Measurements from ENCODE around the gene TMEM198.

Gene TMEM198

DNA sequence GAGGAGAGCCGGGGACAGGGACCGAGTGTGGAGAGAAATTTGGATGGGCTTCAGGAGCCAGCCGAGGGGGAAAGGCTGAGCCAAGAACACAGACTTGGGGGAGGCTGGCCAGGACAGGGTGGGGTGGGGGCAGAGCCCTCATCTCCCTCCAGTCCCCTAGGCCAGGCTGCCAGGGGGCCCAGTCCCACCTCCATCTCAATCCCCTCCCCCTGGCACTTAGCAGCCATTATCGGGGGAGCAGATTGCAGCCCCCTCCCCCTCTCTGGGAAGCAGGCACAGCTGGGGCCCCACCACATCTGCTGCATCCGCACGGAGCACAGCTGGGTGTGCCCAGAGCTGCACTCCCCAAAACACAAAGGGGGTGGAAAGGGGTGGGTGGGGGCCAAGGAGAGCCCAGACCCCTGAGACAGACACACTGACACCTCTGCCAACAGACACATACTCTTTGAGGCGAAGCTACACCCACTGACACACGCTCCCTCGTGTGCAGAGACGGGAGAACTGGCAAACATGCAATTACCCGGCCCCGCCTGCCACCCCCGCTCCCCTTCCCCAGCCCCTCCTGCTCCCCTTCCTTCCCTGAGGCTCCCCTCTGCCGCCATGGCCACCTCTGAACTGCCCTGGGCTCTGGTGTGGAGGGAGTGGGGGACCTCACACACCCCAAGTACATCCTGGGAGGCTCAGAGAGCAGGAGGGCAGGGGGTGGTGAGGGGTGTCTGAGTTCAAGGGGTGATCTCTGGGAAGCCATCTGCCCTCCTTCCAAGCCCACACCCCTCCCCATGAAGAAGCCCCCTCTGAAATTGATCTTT is 34.7 kb upstream of the TMEM198 start:
- DNase-seq (ENCODE audit: low read depth), result no peak

DNA sequence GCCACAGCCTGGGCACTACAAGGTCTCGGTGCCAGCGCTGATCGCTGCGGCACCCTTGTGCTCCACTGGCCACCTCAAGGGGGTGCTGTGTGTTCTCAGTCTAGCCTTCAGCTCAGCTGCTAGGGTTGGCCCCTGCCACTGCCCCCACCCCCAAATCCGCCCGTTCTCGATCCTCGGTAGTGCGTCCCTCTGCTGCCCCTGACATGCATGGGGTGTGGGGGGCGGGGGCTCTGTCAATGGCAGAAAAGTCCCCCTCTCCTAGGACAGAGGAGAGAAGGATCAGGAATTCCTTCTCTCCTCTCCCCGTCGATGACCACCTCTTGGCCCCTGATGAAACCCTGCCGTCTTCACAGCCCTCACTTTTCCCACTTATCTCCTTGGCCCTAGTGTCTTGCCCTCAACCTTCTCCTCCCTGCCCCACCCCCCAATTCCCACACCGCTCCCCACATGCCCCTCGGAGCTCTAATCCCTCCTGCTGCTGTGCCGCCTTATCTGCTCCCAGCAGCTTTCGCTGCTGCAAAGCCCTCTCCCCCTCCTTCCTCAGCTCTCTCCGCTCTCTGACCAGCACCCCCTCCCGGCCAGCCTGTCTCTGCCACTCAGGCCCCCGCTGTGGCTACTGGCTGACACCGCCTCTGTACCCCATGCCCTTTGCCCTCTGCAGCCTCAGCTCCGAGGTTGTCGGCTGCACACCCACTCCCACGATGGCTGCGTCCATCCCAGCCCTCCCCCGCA is 33.9 kb upstream of the TMEM198 start:
- DNase-seq (ENCODE audit: low read depth), result peak; percentile 33

DNA sequence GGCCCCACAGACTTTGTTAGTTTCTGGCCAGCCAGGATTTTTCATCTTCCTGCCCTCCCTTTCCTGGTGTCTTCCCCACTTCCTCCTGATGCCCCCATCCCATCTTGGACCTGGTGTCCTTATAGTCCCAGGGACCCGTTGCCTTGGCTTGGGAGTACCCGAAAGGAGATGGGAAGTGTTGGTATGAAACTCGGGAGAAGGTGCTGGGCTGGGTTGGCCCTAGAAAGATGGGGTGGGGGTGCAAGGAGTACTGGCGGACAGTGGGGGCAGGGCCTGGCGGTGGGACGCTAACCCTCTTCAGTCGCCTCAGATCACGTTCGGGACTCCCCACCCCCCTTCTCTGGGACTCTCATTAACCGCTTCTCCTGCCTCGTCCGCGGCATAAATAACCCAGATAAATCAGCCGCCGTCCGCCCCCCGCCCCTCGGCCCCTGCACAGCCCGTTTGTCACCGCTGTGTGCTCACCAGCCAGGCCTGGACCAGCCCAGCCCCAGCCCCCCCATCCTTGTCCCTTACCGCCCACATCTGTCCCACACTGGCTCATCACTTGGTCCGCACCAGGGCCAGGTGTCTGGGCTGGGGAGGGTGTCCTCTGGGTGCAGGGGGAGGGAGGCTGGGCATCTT is 33.2 kb upstream of the TMEM198 start:
- DNase-seq (ENCODE audit: low read depth), result no peak

DNA sequence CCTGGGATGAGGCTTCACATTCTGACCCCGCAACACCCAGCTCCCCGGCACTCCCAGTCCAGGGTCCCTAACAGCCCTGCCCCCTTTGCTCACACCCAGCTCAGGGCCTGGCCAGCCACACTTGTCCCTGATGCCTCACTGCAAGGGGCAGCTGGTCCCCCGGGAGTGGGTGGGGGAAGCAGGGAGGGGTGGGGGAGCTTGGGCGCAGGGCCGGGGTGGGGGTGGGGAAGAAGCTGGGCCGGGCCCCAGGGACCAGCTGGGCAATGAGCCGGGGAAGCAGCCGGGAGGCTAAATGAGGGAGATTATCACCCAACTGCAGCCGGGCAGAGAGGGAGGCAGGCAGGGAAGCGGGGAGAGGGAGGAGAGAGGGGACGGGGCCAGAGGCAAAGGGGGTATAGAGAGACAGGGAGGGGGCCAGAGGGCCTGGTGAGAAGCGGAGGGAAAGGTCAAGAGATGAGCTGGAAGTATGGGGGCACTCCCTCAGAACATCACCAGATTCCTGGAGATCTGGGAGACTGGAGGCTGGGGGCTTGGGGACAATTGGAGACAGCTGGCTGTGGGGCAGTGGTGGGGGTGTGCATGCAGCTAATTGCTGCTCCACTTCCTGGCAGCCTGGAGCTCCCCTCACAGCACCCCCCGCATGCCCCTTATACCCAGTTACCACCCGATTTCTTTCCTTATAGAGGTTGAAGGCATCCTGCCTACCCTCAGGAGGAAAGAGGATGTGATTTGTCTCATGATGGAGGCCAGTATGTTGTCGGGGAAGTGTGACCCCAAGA is 32.1 kb upstream of the TMEM198 start:
- no peak for DNase-seq (ENCODE audit: low read depth)

DNA sequence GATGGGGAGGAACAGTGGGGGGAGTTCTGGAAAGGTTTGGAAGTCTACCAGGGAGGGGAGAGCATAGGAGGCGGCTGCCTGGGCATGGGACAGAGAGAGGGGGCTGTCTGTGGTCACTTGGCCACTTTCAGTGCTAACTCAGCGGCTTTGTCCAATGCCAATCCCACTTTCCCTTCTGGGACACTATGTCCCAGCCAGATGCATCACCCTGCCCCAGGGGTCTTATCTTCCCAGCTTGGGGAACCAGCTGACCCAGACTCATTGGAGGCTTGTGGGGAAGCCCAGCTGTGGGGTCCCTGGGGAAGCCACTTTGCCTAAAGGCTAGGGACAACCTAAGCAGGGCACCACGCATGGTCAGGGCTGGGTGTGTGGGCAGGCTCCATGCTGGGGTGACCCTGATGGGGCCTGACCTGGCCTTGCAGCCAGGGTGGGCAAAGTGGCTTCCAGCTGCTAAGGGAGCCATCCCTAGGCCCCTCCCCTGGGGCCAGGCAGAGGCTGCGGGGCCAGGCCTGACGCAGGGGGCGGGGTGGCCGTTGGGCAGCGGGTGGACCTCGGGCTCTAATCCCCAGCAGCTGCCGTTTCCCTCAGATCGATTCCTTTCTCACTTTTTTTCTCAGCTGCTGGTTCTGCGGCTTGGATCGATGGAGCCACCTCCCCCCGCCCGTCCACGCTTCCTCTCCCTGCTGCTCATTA is 31.2 kb upstream of the TMEM198 start:
- no peak for DNase-seq (ENCODE audit: low read depth)

DNA sequence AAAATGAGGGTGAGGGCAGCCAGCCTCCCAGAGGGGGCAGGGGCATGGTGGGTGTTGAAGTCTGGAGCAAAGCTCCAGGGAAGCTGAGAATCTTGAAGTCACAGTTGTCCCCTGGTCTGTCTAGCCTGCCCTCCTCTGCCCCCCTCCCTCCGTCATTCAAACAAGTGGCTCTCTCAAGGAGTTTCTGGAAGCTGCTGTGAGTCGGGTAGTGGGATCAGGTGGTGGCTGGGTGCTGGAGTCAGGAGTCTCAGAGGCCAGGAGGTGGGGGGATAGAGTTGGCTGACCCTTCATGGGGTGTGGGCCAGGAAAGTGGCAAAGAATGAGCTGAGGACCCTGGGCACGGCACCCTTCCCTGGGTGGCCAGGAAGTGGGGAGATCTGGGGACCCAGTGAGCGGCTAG is 30.0 kb upstream of the TMEM198 start:
- no peak for DNase-seq (ENCODE audit: low read depth)

DNA sequence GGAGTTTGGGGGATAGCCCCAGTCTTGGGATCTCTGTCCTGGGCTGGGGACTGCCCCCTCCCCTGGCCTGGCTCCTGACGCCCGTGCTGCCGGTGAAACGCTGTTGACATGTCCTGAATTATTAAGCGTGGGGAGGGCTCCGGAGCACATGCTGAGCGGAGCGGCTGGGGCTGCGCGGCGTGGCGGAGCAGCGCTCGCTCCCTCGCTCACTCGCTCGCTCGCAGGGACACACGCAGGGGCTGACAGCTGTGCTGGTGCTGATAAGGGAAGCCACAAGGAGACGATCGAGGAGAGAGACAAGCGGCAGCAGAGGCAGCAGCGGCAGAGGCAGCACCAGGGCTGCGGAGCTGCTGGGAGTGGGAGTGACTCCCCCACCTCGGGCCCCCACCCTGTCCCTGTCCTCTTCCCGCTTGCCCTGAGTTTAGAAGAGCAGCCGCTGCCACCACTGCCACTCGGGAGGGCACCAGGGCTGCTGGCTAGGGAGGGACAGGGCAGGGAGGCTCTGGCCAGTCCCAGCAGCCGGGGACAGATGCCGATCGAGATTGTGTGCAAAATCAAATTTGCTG is 29.5 kb upstream of the TMEM198 start, which contains the start of gene ASIC4:
Gene ASIC4 (plus strand): TSS at position 287 of the 566 bp plus-strand sequence. CDS start 243 bp downstream, at position 530.
- no peak for DNase-seq (ENCODE audit: low read depth)

DNA sequence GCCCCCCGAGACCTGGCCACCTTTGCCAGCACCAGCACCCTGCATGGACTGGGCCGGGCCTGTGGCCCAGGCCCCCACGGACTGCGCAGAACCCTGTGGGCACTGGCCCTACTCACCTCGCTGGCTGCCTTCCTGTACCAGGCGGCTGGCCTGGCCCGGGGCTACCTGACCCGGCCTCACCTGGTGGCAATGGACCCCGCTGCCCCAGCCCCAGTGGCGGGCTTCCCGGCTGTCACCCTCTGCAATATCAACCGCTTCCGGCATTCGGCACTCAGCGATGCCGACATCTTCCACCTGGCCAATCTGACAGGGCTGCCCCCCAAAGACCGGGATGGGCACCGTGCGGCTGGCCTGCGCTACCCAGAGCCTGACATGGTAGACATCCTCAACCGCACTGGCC is 29.0 kb upstream of the TMEM198 start:
- no peak for DNase-seq (ENCODE audit: low read depth)

DNA sequence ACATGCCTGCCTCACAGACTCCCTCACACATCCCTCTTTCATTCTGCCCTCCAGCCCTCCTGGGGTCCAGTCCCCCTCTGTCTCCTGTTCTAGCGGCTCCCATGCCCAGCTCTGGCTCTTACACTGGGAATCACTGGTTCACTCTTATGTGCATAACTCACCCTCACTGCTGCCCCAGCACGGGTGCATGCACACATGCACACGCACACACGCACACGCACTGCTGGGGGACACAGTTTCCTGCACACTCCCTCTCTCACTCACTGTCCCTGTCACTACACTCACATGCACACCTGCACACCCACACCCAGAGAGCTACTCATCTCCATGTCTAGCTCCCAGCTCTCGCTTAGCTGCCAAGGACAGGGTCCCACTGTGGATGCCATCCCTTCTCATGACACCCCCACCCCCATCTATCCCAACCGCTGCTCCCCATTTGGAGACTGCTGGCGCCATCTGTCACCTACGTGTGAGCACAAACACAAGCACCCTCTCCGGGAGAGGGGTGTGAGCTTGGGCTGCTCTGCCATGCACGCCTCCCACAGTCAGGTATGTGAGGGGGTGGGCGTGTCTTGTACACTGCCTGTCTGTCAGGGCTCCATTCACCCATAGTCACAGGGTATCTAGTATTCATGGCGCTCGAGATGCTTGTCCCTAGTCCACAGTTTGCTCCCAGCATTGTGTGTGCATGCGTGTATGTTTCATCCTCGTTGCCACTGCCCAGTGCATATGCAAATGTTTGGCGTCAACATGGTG is 27.8 kb upstream of the TMEM198 start:
- no peak for DNase-seq (ENCODE audit: low read depth)

DNA sequence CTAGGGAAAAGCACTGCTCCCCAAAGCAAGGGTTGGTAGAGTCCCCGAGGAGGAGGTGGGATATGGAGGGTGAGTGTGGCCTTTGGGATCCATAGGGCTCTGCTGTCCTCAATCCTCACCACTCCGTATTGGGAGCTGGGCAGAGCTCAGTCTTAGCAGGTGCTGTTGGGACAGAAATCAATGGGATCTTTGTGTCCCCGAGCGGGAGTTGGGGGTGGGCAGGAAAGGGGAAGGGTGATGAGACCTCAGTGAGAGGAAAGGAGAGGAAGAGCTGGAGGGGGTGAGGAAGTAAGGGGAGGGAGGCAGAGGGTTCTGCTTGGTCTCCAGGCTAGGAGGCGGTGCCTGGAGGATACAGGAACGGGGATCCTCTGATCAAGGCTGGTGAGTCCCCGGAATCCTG is 26.9 kb upstream of the TMEM198 start:
- no peak for DNase-seq (ENCODE audit: low read depth)

DNA sequence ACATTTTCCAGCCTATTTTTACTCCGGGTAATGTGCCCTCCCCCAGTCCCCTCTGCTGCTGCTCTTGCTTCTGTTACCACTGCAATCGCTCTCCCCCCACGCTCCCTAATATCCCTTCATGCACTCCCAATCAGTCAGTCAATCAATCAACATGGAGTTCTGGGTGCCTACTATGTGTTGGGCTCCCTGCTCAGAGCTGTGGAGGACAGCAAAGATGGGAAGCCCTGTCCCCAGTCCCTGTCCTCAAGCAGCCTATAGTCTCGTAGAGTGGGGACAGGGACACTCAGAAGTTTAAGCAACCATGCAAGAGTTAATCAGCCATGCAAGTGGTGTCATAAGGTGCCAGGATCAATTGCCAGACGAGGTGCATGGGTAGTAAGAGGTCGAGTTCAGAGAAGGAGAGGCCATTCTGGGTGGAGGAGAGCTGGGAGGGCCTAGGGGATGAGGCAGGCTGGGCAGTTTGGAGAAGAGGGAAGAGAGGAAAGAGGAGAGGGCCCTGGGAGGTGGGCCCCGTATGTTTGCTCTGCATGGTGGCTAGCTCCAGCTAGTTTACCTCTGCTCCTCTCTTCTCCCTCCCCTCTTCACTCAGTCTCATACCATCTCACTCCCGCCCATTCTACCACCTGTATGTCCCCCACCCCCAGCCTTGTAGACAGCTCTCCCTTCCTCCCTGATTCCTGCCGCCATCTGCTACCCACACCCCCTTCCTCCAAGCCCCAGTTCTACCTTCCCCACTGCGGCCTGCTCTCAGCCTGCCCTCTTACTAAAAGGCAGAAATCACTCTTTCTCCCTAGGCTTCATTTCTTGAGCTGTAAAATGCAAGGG is 25.7 kb upstream of the TMEM198 start:
- no peak for DNase-seq (ENCODE audit: low read depth)

DNA sequence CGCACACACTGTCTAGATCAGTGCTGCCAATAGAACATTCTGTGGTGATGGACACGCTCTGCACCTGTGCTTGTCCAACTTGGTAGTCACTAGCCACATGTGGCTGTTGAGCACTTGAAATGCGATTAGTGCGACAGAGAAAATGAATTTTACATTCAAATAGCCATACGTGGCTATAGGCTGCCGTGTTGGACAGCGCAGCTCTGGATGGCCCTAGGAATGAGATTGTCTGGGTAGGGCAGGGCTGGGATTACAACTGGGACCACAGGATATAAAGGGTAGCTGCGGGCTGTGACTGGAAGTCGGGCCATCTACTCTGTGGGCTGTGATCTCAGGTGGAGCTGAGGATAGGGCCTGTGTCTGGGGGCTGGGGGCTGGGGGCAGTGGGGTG is 24.3 kb upstream of the TMEM198 start:
- DNase-seq (ENCODE audit: low read depth), result no peak

DNA sequence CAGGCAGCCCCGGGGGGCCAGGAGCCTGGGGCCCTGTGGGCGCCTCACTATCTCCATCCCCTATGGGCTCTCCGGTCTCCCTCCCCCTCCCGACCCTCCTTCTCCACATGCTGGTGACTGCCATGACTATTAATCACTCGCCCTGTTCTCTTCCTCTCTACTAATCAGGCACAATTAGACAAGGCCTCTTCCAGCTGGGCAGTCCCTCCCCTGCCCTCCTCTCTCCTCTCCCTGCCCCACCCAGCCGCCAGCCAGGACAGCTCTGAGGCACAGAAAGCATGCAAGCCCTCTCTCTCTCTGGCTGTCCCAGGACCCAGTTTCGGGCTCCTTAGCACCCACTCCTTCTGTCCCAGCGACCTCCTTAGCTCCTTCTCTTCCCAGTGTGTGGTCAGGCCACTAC is 23.7 kb upstream of the TMEM198 start:
- no peak for DNase-seq (ENCODE audit: low read depth)

DNA sequence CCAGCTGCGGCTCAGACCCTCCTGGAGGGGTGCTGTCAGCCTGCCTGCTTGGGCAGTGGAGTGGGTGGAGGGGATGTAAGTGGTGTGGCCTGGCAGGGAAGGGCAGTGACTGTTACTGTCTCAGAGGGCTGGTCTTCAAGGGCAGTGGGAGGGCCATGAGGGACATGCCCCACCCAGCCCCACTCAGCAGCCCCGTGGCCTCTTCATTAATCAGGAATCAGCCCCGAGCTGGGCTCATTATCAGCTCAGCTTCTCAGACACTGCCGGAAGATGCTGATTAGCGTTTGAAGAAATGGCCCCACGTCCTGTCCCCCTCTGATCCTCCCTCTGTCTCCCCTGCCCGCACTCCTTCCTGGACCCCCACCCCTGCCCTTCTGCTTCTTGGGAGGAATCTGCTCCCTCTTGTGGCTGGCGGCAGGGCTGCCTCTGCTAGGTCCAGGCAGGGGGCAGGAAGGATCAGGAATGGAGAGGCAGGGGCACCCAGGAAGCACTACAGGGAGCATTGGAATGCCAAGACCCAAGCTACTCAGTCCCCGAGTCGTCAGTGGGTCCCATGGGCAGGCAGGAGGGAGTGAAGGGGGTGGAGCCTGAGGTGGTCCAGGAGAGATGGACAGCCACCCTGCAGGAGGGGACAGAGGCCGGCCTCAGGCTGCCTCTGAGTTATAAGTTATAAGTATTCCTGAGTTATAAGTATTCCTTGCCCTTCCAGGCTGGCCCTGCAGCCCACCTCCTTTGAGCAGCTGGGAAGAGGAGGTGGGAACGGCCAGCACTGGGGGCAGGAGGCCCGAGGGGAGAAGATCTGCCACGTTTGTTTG is 22.6 kb upstream of the TMEM198 start:
- no peak for DNase-seq (ENCODE audit: low read depth)

DNA sequence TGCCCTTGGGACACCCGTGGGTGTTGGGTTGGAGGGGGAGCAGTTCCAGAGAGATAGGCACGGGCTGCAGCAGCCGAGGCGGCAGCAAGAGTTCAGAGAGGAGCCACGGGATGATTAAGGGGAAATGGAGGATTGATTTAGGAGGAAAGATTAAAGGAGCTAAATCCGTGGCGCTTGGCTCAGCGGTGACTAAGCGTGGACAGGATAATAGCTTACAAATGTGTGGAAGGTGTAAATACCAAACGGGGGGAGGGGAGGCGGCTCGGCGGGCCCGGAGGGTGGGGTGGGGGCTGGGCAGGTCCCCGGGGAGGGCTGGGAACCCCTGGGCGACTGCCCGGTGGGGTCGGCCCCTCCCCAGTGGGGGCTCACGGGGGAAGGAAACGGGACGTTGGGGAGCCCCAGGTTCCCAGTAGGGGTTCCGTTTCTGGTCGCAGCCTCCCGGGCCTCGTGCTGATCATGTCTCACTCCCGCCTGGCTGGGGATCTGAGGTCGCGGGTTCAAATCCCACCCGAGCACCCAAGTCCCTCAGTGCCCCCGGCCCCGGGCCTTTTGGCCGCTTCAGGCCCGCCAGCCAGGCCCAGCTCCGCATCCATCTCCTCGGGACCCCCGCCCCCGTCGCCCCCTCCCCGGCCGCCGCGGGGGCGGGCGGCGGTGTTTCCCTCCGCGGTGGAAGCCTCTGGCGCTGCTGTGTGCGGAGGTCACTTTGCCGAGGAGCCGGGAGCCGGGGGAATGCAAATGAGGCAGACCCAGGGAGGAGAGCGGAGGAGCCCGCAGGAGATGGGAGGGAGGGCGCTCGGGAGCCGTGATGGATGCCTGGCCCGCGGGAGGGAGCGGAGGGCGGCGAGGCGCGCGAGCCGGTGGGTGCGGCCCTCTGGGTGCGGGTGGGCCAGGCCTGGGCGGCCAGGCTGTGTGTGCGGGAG is 21.5 kb upstream of the TMEM198 start:
- no peak for DNase-seq (ENCODE audit: low read depth)

DNA sequence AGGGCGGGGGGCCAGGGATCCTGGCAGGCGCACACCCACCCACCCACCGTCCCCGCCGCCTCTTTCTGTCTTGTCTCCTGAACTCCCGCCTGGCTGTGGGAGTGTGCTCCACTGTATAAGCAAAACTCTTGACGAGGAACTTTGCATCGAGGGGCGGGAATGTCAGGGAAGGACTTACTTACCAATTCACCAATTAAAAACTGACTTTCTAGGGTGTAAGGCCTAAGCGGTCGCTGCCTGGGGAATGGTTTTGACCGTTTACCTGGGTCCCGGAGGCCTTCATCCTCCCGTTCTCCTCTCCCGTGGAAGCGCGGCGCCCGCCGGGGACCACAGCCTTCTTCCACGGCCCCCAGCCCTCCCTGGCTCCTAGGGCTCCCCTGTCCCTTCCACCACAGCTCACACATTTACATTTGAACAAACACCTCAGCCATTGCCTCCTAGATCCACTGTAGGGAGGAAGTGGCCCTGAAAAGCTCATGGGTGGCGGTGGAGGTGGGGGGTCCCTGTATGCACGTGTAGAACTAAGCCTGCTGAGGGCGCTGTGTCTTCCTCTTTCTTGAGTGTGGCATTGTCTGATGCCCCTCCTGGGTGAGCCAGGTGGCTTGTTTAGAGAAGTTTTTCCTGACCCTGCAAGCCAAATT is 20.7 kb upstream of the TMEM198 start:
- no peak for DNase-seq (ENCODE audit: low read depth)

DNA sequence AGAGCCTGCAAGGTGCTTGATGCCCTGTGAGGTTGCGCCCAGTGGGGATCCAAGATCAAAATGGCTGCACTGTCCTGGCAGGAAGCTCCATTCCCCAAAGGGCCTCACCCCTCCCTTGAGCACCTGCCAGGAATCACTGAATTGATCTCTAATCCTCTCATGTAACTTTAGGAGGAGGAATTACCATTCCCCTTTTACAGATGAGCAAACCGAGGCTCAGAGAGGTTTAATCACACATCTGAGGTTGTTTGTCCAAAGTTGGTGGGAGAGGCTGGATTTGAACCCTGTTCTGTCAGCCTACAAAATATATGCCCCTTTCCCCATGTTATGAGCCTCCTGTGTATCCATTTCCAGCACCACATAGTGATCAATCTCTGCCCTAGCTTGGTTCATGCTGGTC is 19.0 kb upstream of the TMEM198 start:
- DNase-seq (ENCODE audit: low read depth), result no peak

All from fibroblast of the conjunctiva (primary cell).